ENCODE data around the gene ST3GAL4. TPM values are rescaled to one million over a fixed set of nuclear protein-coding genes. Genes with fewer than 3 reads are reported as not detected.

The ST3GAL4 gene
- total and polyA plus RNA-seq, 2 of the 8 experiments (the other 6 are each of a cell fraction or from before 2014, with no cell fraction given) = 15.6 to 20.0 TPM

DNA sequence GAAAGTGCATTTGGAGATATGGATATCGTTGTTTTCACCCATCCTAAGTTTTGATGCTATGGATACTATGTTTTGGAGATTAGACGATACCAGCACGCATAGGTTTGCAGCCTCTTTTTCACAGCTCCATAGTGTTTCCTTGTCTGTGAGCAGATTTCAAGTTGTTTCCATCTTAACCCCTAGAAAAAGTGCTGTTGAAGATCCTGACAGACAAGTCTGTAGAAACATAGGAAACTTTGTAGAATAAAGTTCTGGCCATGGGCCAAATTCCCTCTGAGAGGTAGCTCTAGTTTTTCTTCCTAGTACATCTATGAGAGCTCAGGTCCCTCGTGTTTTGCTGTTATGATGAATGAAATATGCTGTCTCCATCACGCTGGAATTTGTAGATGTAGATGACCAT, 32.4 kb downstream of the ST3GAL4 start:
- H2BK20ac ChIP-seq (ENCODE audit: low read length) = no peak overlapping the region
- ChIA-PET CTCF (ENCODE audit: partially characterized antibody) (interaction anchor here (0.5 to 1.6 kb wide), 3 partner anchors 30 to 67 kb away, joined by 3 to 4 read pairs (median 4); partner anchors contain the start of gene ST3GAL4), POLR2A (ENCODE audit: partially characterized antibody) (interaction anchor here (1.2 kb wide), 1 partner anchor 30 kb away, joined by 3 read pairs; no protein-coding TSS in a partner anchor)
- H4K8ac ChIP-seq (ENCODE audit: extremely low read depth, insufficient read depth, low read length) = no peak overlapping the region
- H3K4me2 ChIP-seq (ENCODE audit: insufficient read depth in 1 of 2, low read depth in 2 of 2, low read length in 2 of 2) = no peak overlapping the region
- H3K79me2 ChIP-seq (ENCODE audit: control insufficient read depth in 1 of 2, insufficient read depth in 2 of 2, low read length in 2 of 2) = peaks cover 0 to 3% of the 10 kb centered on the region in 2 experiments; a peak in 1 of 4 replicates
- no peaks in the 10 kb centered on the region for H3K27me3 ChIP-seq (replicated peaks in 1 of 4; ENCODE audit: control insufficient read depth in 3 of 4, extremely low read depth in 1 of 4, insufficient read depth in 3 of 4, low read length in 3 of 4)
- H3K56ac ChIP-seq (replicated peaks; ENCODE audit: insufficient read length, low read depth, low read length) = no peak overlapping the region
- H2BK12ac ChIP-seq (ENCODE audit: low read depth, low read length) = no peak overlapping the region
- no peaks in the 10 kb centered on the region for H3K9me3 ChIP-seq (ENCODE audit: insufficient read depth in 2 of 2, low read depth in 1 of 2, low read length in 1 of 2)
- no peak overlapping the region for H3K23ac ChIP-seq (ENCODE audit: insufficient read length)
- H2AK5ac ChIP-seq (ENCODE audit: low read depth, low read length) = no peak overlapping the region
- no peak overlapping the region for H2AFZ ChIP-seq (ENCODE audit: low read length)
- no peak for TF ChIP-seq KDM4A (IDR thresholded peaks at IDR 0.05; ENCODE audit: low read depth, low read length, severe bottlenecking)
- TF ChIP-seq EGR1 (IDR thresholded peaks at IDR 0.05; ENCODE audit: borderline replicate concordance, low read depth, low read length) = no peak
- TF ChIP-seq SP2 (IDR thresholded peaks at IDR 0.05; ENCODE audit: low read length) = no peak
- no peak for TF ChIP-seq CHD1 (IDR thresholded peaks at IDR 0.05; ENCODE audit: low read depth, low read length)
- TF ChIP-seq SIN3A (conservative IDR thresholded peaks at IDR 0.05 in 1 of 2, IDR thresholded peaks at IDR 0.05 in 1 of 2; ENCODE audit: low read depth in 1 of 2, low read length in 2 of 2) = no peak
- no peak for TF ChIP-seq RNF2 (IDR thresholded peaks at IDR 0.05; ENCODE audit: borderline replicate concordance, low read depth, low read length, missing control alignments, poor library complexity, severe bottlenecking)
- TF ChIP-seq TAF1 (IDR thresholded peaks at IDR 0.05; ENCODE audit: low read depth, low read length) = no peak
- TF ChIP-seq SAP30 (IDR thresholded peaks at IDR 0.05; ENCODE audit: insufficient read depth, insufficient replicate concordance, low read length) = no peak
- no peak for TF ChIP-seq CBX5 (IDR thresholded peaks at IDR 0.05; ENCODE audit: low read depth, low read length)
- no peak for TF ChIP-seq USF2 (IDR thresholded peaks at IDR 0.05; ENCODE audit: low read length)
- no peak overlapping the region for H3K4me3 ChIP-seq (ENCODE audit: extremely low read depth in 1 of 4, insufficient read depth in 2 of 4, low read depth in 3 of 4, low read length in 4 of 4)
- H3K4ac ChIP-seq (replicated peaks; ENCODE audit: insufficient read length, low read depth, low read length) = no peak overlapping the region
- no peak overlapping the region for H3K27ac ChIP-seq (ENCODE audit: low read depth, low read length)
- H2BK15ac ChIP-seq (ENCODE audit: low read length) = no peak overlapping the region
- peaks cover 6% of the 10 kb centered on the region for H3K79me1 ChIP-seq (ENCODE audit: low read depth, low read length)
- no peak overlapping the region for H3K9ac ChIP-seq (replicated peaks in 1 of 4; ENCODE audit: extremely low read depth in 1 of 4, low read depth in 3 of 4, low read length in 3 of 4)
- H4K91ac ChIP-seq (replicated peaks; ENCODE audit: insufficient read length, low read length) = no peak overlapping the region
- peaks cover 0 to 8% (median 3%) of the 10 kb centered on the region in 4 experiments; a peak in 5 of 7 replicates for H3K4me1 ChIP-seq (replicated peaks in 1 of 4; ENCODE audit: control insufficient read depth in 3 of 4, insufficient read depth in 4 of 4, low read length in 3 of 4)
- DNase-seq (ENCODE audit: low read depth in 1 of 2, low spot score in 2 of 2) (no peak), FAIRE-seq (no peak)
- no peak overlapping the region for H2BK120ac ChIP-seq (replicated peaks; ENCODE audit: low read depth, low read length)
- WGBS, 2 experiments (ENCODE audit: extremely low coverage in 1 of 2, insufficient coverage in 1 of 2, insufficient read length in 1 of 2, insufficient replicate concordance in 2 of 2, low coverage in 1 of 2, low lambda C conversion rate in 2 of 2, missing lambda C conversion rate in 1 of 2) = 94% methylated on average over 5 of the region's 5 CpGs; no CpG with 5 or more reads in 1 of the 2 experiments
- no peak overlapping the region for H3K14ac ChIP-seq (ENCODE audit: insufficient read length)
- H2BK5ac ChIP-seq (ENCODE audit: low read depth, low read length) = no peak overlapping the region
- H4K5ac ChIP-seq (ENCODE audit: insufficient read length, low read depth, low read length) = no peak overlapping the region
- H3K36me3 ChIP-seq (ENCODE audit: control insufficient read depth in 2 of 4, insufficient read depth in 4 of 4, low read length in 3 of 4) = no peaks in the 10 kb centered on the region
- H4K20me1 ChIP-seq (replicated peaks in 1 of 2; ENCODE audit: control insufficient read depth in 1 of 2, insufficient read depth in 2 of 2, low read length in 2 of 2) = peaks cover 4 to 5% of the 10 kb centered on the region in 2 experiments
- no peak overlapping the region for H3K18ac ChIP-seq (ENCODE audit: extremely low read depth, low read length)
- H3K23me2 ChIP-seq (ENCODE audit: low read depth, low read length) = no peaks in the 10 kb centered on the region
